M059J (cell line): ENCODE measurements around the gene HOXA10. TPM values are rescaled to one million over a fixed set of nuclear protein-coding genes. Genes with fewer than 3 reads are reported as not detected.
A peak's percentile ranks its signal among the peaks of the same experiment; 100 is the strongest.

Experiments used
- DNase-seq: peaks from one replicate; pipeline ENCODE4 v3.0.0-alpha.2; 2012; ENCODE audit warnings: low read depth
- total RNA-seq: library from RNA; depleted of rRNA; stranded (reverse); fragments of >200 nt; shearing (Covaris generic); gene quantifications from 2 replicates; pipeline ENCODE4 v1.2.3, GENCODE V29; 2014

The HOXA10 gene
- total RNA-seq, 1 experiment from 2014 or later = 16.7 TPM

- no peak for DNase-seq
These were observed 27.5 kb downstream of the HOXA10 start for GRCh38 chr7:27146491-27147198.

DNA sequence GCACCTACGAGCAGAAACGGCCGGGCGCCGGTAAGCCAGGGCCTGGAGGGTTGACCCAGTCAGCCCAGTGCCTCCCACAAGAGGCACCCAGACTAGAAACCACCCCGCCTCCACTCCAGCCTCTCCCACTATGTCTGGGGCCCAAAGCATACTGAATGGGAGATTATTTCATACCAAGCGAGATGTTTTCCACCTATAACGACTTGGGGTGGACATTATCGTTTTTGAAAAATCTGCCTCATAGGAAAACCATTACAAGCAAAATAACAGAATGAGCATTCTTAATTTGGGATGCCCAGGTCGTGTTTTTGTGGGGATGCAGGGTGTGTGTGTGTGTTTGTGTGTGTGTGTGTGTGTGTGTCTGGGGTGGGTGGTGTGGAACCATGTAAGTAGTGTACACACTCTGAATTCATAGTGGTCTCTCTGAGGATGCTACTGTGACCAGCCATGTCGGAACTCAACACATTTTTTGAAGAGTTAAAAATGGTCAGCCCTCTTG is 28.2 kb downstream of the HOXA10 start:
- no peak for DNase-seq

DNA sequence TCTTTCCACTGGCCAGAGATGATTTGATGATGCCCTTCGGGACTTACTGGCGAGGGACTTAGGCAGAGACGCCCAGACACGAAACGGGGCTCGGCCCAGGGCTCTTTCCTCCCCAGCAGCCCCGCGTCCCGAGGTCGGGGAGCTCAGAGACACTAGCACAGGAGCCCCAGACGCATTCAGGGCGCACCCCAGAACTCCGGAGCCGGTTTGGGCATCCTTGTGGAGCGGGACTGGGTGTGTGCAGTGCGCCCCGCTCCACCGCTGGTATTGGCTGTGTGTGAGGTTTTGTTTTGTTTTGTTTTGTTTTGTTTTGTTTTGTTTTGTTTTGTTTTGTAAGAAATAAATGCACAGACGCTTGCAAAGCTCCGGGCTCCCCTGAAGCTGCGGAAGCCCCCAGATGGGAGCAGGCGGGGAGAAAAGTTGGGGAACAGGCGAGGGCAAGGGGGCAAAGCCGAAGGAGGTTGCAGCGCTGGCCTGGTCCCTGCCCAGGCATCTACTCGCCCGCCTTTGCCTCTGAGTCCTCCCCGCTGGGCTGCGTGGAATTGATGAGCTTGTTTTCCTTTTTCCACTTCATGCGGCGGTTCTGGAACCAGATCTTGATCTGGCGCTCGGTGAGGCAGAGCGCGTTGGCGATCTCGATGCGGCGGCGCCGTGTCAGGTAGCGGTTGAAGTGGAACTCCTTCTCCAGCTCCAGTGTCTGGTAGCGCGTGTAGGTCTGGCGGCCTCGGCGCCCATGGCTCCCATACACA is 28.8 kb downstream of the HOXA10 start:
- DNase-seq = no peak

GRCh38 chr7:27144781-27145164 is 29.3 kb downstream of the HOXA10 start:
- DNase-seq = no peak

DNA sequence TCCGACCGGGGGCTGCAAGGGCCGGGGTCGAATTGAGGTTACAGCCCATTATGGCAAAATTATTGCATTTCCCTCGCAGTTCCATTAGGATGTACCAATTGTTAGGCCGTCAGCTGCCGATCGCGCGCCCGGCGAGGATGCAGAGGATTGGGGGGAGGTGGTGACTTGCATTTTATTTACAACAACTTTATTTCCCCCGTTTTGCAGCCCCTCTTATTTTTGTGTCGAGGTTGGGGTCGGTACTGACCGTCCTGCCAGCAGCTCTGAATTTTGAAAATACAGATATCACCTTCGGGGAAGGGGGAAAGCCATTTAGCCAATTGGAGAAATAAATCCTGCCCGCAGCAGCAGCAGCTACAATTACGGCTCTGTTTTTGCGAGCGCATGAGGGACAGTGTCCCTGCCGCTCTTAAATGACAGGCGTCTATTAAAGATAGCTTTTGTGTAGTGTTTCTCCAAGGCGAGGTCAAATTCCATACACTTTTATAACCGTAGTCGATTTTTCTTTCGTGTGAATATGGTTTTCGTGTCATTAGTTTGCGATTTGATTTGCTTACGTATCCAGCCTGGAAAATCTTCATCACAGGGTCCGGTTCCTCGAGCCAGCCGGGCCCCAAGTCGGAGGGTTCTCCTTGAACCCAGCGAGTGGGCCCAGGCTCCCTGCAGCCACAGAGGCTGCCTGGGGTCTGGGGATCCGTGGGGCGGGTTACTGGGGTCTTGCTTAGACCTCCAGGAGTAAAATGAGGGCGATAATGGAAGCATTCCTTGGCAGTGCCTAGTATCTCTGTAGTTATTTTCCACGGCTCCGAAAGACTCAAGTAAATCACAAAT is 30.0 kb downstream of the HOXA10 start:
- no peak for DNase-seq

DNA sequence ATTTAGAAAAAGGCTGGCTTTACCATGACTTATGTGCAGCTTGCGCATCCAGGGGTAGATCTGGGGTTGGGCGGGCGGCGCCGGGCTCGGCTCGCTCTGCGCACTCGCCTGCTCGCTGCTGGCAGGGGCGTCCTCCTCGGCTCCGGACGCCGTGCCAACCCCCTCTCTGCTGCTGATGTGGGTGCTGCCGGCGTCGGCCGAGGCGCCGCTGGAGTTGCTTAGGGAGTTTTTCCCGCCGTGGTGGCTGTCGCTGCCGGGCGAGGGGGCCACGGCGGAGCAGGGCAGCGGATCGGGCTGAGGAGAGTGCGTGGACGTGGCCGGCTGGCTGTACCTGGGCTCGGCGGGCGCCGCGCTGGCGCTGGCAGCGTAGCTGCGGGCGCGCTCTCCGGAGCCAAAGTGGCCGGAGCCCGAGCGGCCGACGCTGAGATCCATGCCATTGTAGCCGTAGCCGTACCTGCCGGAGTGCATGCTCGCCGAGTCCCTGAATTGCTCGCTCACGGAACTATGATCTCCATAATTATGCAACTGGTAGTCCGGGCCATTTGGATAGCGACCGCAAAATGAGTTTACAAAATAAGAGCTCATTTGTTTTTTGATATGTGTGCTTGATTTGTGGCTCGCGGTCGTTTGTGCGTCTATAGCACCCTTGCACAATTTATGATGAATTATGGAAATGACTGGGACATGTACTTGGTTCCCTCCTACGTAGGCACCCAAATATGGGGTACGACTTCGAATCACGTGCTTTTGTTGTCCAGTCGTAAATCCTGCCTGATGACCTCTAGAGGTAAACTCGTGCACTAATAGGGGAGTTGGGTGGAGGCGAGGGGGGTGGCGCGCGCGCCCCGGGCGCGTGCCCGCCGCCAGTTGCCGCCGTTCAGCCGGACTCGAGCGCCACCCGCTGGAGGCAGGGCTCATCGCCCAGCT is 30.8 kb downstream of the HOXA10 start, which contains the start of gene HOXA5:
HOXA5 (minus strand) TSS at position 659 of the 927 bp plus-strand sequence; CDS start at position 585, 74 bp downstream.
- peak; percentile 89 for DNase-seq

- DNase-seq = no peak
These were observed 31.5 kb downstream of the HOXA10 start for GRCh38 chr7:27142580-27143022.

GRCh38 chr7:27141923-27142579 is 32.1 kb downstream of the HOXA10 start:
- DNase-seq = no peak

- DNase-seq = no peak
These were observed 32.8 kb downstream of the HOXA10 start for GRCh38 chr7:27141137-27141922.

DNA sequence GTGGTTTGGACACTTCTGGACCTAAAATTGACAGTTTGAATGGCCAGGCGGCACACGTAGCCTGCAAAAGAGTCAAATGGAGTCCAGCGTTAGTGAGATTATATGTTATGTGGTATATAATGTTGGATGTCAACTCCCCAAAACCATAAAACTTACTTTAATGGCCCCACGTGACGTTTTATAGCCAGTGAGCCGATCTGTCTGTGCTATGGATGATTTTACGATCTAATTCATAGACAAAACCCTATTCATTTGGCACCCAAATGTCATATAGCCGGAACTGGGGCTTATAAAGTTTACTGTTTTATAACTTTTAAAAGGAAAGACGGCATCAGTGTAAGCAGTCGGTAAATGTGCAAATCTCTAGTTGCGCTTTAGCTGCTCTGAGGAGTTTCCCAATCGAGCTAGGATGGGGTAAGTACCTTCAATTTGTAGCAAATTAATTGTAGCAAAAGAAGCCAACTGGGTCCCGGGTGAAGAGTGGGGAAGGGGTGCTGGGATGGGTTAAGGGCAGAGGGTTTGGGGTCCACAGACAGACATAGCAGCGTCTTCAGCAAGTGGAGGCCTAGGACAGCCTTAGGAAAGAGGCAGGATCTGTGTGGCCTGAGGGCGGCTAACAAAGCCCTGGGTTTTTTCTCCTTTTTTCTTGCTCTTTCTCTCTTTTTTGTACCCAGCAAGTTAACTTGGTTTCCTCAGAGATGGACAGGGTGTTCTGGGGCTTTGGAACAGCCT is 33.8 kb downstream of the HOXA10 start:
- DNase-seq = no peak

- DNase-seq = no peak
These were observed 34.6 kb downstream of the HOXA10 start for GRCh38 chr7:27139334-27140125.

- DNase-seq = no peak
These were observed 35.2 kb downstream of the HOXA10 start for GRCh38 chr7:27138985-27139333.

GRCh38 chr7:27138472-27138871 is 35.6 kb downstream of the HOXA10 start:
- DNase-seq = no peak

GRCh38 chr7:27137640-27138315 is 36.3 kb downstream of the HOXA10 start:
- DNase-seq = no peak

DNA sequence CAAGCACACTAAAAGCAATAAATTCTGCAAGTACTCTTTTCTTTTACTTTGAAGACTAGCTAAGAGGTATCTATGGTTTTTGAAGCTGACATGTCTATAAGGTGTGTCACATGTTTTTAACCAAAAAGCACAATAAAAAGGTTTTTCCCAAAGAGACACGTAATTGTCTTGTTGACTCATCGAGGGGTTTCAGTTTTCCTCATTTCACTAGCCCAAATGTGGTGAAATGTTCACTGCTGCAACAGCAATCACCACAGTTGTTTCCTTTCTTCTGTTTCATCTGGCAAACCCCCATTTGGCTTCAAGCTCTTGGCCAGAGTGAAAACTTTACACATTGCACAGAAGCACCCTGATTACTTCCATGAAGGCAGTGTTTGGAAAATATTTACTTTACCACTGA is 39.7 kb downstream of the HOXA10 start:
- DNase-seq = peak; percentile 97

- no peak for DNase-seq
These were observed 40.5 kb downstream of the HOXA10 start for GRCh38 chr7:27133409-27134231.

DNA sequence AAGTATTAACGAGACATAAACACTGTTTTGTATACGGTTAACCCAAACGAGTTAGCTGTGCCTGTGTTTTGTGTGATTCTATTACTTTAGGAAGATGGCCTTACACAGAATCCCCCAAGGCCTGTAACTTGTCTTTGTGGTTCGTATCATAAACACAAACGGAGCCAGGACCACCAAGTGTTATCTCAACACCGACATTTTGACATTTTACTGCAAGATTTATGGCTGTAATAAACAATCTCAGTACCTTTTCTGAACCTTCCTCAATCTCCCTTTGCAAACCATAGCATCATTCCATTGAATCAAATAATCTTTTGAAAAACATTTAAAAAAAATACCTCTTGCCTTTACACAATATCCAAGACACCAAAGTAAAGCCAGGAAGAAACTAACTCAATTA is 41.1 kb downstream of the HOXA10 start:
- DNase-seq = no peak
